ENCODE data around the gene CCDC82. TPM values are rescaled to one million over a fixed set of nuclear protein-coding genes. Genes with fewer than 3 reads are reported as not detected.

Gene CCDC82
- total and polyA plus RNA-seq, 2 donors (not counting 1 experiment from before 2014, with no cell fraction given): 12.9 to 34.1 TPM

DNA sequence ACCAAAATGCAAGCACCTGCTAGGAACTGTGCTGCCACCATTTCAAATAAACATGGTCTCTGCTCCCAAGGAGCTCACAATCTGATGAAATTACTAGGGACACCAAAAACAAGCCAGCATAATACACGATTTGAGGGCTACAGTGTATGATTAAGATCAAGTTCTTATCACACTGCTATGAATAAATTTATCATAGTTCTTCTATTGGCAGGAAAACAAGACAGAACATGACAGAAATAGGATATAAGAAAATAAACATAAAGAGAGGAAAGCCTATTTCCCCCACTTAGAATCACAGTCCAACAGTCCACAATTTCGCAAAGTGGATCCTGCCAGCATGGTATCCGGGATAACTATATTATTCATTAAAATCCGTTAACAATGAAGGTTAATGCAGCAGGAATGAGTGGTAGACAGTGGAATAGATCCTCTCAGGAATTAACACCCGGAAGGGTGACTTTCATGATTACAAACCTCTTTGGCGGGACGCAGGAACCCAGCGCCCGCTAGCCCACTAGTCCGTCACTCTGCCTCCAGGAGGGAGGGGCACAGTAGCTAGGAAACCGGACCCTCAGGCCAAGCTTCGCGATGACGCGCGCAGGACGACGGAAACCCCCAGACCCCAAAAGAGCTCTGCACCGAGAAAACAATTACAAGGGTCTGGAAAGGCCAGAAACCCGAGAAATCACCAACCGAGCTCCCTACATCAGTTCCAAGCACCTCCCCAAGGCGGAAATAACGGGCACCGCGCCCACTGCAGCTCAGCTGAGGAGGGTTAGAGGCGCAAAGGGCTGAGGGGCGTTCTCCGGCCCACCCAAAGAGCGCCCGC lies 607 bp downstream of the CCDC82 start:
- intact Hi-C loops (cut with micrococcal nuclease): loop anchor here (1.0 to 5.0 kb wide), 6 partner anchors 48 to 1894 kb away; partner anchors contain the start of genes CEP57, CWC15 and KDM4D
- H3K9me3 ChIP-seq (ENCODE audit: control extremely low read depth in 1 of 3, control insufficient read depth in 2 of 3, insufficient read depth in 1 of 3, low read length in 2 of 3): no peaks in the 10 kb centered on the region
- peak overlapping the region; percentile 81 for H3K9ac ChIP-seq (ENCODE audit: low read length)
- DNase-seq (peak; percentile 7), ATAC-seq (ENCODE audit: low read depth) (peak; percentile 50)
- H4K20me1 ChIP-seq (ENCODE audit: control insufficient read depth, insufficient read depth, low read length, poor library complexity, severe bottlenecking): peaks cover 3% of the 10 kb centered on the region
- H2AFZ ChIP-seq (ENCODE audit: insufficient read depth, low read depth, low read length, poor library complexity, severe bottlenecking): peak overlapping the region; percentile 92
- H3K4me2 ChIP-seq (replicated peaks; ENCODE audit: low read depth, low read length, poor library complexity, severe bottlenecking): peak overlapping the region; percentile 84
- H3K4me3 Mint-ChIP-seq: peak overlapping the region; percentile 93
- under 1% methylated on average over 24 of the region's 30 CpGs for WGBS (ENCODE audit: insufficient coverage)
- peaks cover 44% of the 10 kb centered on the region for H3K79me2 ChIP-seq (ENCODE audit: control insufficient read depth, insufficient read depth, low read length)
- no peaks in the 10 kb centered on the region for H3K27me3 ChIP-seq (replicated peaks in 1 of 4; ENCODE audit: control extremely low read depth in 1 of 4, control insufficient read depth in 3 of 4, insufficient read depth in 4 of 4, low read length in 3 of 4)
- H3K27ac ChIP-seq (ENCODE audit: low read length in 2 of 2): peak overlapping the region; percentile 82 to 83
- CTCF ChIA-PET: interaction anchor here (0.9 to 3.3 kb wide), 9 partner anchors 47 to 600 kb away, joined by 3 to 25 read pairs (median 3); partner anchors contain the start of genes FAM76B, MAML2 and MTMR2
- peak overlapping the region; percentile 95 for H3K27ac Mint-ChIP-seq
- H3K4me1 ChIP-seq (ENCODE audit: control insufficient read depth in 2 of 2, insufficient read depth in 2 of 2, low read length in 2 of 2): peaks cover 13 to 18% of the 10 kb centered on the region in 2 donors
- H3K9me3 Mint-ChIP-seq (ENCODE audit: insufficient read depth): no peaks in the 10 kb centered on the region
- H3K27me3 Mint-ChIP-seq: no peaks in the 10 kb centered on the region
- peaks cover 26% of the 10 kb centered on the region for H3K4me1 Mint-ChIP-seq
- POLR2A ChIA-PET: interaction anchor here (0.6 to 1.5 kb wide), 6 partner anchors 46 to 599 kb away, joined by 3 to 5 read pairs (median 3); partner anchors contain the start of genes CEP57 and MAML2
- peak overlapping the region; percentile 77 to 89 (median 84) for H3K4me3 ChIP-seq (ENCODE audit: control extremely low read depth in 1 of 5, extremely low read depth in 1 of 5, insufficient read depth in 1 of 5, low read depth in 2 of 5, low read length in 4 of 5)
- no peak for TF ChIP-seq EZH2 (IDR thresholded peaks at IDR 0.05; ENCODE audit: borderline replicate concordance, insufficient read depth, low read depth, low read length, poor library complexity, severe bottlenecking)
- TF ChIP-seq, protein P1, sequence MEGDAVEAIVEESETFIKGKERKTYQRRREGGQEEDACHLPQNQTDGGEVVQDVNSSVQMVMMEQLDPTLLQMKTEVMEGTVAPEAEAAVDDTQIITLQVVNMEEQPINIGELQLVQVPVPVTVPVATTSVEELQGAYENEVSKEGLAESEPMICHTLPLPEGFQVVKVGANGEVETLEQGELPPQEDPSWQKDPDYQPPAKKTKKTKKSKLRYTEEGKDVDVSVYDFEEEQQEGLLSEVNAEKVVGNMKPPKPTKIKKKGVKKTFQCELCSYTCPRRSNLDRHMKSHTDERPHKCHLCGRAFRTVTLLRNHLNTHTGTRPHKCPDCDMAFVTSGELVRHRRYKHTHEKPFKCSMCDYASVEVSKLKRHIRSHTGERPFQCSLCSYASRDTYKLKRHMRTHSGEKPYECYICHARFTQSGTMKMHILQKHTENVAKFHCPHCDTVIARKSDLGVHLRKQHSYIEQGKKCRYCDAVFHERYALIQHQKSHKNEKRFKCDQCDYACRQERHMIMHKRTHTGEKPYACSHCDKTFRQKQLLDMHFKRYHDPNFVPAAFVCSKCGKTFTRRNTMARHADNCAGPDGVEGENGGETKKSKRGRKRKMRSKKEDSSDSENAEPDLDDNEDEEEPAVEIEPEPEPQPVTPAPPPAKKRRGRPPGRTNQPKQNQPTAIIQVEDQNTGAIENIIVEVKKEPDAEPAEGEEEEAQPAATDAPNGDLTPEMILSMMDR (IDR thresholded peaks at IDR 0.05): no peak
- H3K36me3 ChIP-seq (replicated peaks in 1 of 2; ENCODE audit: control extremely low read depth in 1 of 2, control insufficient read depth in 1 of 2, extremely low read depth in 1 of 2, insufficient read depth in 2 of 2, low read length in 1 of 2): peaks cover 0 to 3% of the 10 kb centered on the region in 2 experiments

DNA sequence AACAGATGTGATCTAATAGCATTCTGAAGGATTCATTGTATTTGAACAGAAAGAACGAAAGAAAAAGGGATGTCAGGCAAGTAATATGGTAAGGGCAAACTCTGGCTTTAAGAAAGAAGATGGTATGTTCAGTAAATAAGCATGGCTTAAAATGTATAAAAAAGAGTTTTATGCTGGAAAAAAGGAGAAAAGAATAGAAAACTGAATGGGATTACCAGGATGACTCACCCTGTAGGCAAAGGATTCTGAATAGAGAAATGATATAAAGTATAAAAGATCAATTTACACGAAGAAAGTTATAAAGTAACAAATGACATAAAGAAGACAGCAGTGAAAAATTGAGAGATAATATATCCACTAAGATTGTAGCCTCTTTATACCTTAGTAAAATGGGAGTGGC lies 4.5 kb downstream of the CCDC82 start:
- POLR2A ChIA-PET: no interaction called here
- no peaks in the 10 kb centered on the region for H3K9me3 Mint-ChIP-seq (ENCODE audit: insufficient read depth)

More for the DNA sequence above, 4.5 kb downstream of the CCDC82 start:
- CTCF ChIA-PET: interaction anchor here (0.5 kb wide), 1 partner anchor 544 kb away, joined by 3 read pairs; no protein-coding TSS in a partner anchor
- intact Hi-C loops (cut with micrococcal nuclease): loop anchor here (5.0 kb wide), 1 partner anchor 128 kb away; no protein-coding TSS in a partner anchor
- Histone ChIP-seq H3K79me2 (ENCODE audit: control insufficient read depth, insufficient read depth, low read length) (peaks cover 44% of the 10 kb centered on the region), H3K4me3 (ENCODE audit: control extremely low read depth in 1 of 5, extremely low read depth in 1 of 5, insufficient read depth in 1 of 5, low read depth in 2 of 5, low read length in 4 of 5) (no peak overlapping the region), H3K9me3 (ENCODE audit: control extremely low read depth in 1 of 3, control insufficient read depth in 2 of 3, insufficient read depth in 1 of 3, low read length in 2 of 3) (no peaks in the 10 kb centered on the region), H3K4me1 (ENCODE audit: control insufficient read depth in 2 of 2, insufficient read depth in 2 of 2, low read length in 2 of 2) (peaks cover 7 to 9% of the 10 kb centered on the region in 2 donors), H3K4me2 (replicated peaks; ENCODE audit: low read depth, low read length, poor library complexity, severe bottlenecking) (no peak overlapping the region), H3K27me3 (replicated peaks in 1 of 4; ENCODE audit: control extremely low read depth in 1 of 4, control insufficient read depth in 3 of 4, insufficient read depth in 4 of 4, low read length in 3 of 4) (no peaks in the 10 kb centered on the region), H3K9ac (ENCODE audit: low read length) (no peak overlapping the region), H4K20me1 (ENCODE audit: control insufficient read depth, insufficient read depth, low read length, poor library complexity, severe bottlenecking) (no peaks in the 10 kb centered on the region), H3K27ac (ENCODE audit: low read length in 2 of 2) (no peak overlapping the region), H2AFZ (ENCODE audit: insufficient read depth, low read depth, low read length, poor library complexity, severe bottlenecking) (no peak overlapping the region), H3K36me3 (replicated peaks in 1 of 2; ENCODE audit: control extremely low read depth in 1 of 2, control insufficient read depth in 1 of 2, extremely low read depth in 1 of 2, insufficient read depth in 2 of 2, low read length in 1 of 2) (peaks cover 9 to 18% of the 10 kb centered on the region in 2 experiments)
- no CpG with 5 or more reads among the region's 2 CpGs for WGBS (ENCODE audit: insufficient coverage)
- no peak for TF ChIP-seq EZH2 (IDR thresholded peaks at IDR 0.05; ENCODE audit: borderline replicate concordance, insufficient read depth, low read depth, low read length, poor library complexity, severe bottlenecking)
- TF ChIP-seq, protein P1 (IDR thresholded peaks at IDR 0.05): no peak
- no peak overlapping the region for H3K27ac Mint-ChIP-seq
- peaks cover 15% of the 10 kb centered on the region for H3K4me1 Mint-ChIP-seq
- no peak for ATAC-seq (ENCODE audit: low read depth)
- no peaks in the 10 kb centered on the region for H3K27me3 Mint-ChIP-seq
- no peak overlapping the region for H3K4me3 Mint-ChIP-seq
- DNase-seq: no peak

Measured in B cell (primary cell).